ENCODE measurements around the gene MRPL33.

DNA sequence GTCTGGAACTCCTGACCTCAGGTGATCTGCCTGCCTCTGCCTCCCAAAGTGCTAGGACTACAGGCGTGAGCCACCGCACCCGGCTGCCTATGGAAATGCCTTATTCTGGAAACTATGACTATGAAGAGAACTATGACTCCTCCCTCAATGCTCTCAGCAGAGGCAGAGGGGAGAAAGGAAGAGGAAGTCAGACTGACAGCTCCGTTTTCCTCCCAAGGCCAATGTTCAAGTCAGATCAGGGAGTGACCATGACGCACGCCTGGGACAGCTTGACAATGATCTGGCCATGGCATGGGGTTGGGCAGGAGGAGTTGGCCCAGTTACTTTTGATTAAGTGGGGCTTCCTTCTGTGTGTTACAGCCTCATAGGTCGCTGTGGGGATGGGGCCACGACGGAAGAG lies 44.3 kb upstream of the MRPL33 start:
- TF ChIP-seq POLR2A (IDR thresholded peaks at IDR 0.05; ENCODE audit: low read length) (no peak), GATA1 (IDR thresholded peaks at IDR 0.05; ENCODE audit: low read depth, low read length) (no peak)
